Liver (tissue), 3 donors: ENCODE data around the gene RGS3.
"Not testable (repeated sequence)": the region's sequence is repeated elsewhere in the genome, so short reads cannot be mapped to it uniquely, and the experiment has no call there.

ENCODE experiments used
- EGR1 ChIP-seq, 2 donors: IDR thresholded peaks; 2 replicates each; pipeline ENCODE4 v1.6.1; 2016 to 2018; ENCODE audit warnings: antibody characterized with exemption in 2 of 2, low read depth in 2 of 2
- FOXA2 ChIP-seq: IDR thresholded peaks from 2 replicates; pipeline ENCODE4 v1.6.1; 2016; ENCODE audit warnings: antibody characterized with exemption
- GABPA ChIP-seq, 2 donors: IDR thresholded peaks in 1 of 2; conservative IDR thresholded peaks in 1 of 2; 2 replicates each; pipeline ENCODE4 v1.6.1; 2016; ENCODE audit warnings: antibody characterized with exemption in 2 of 2, mild to moderate bottlenecking in 1 of 2, moderate library complexity in 1 of 2
- JUND ChIP-seq, 2 donors: IDR thresholded peaks; 2 replicates each; pipeline ENCODE4 v1.6.1; 2016; ENCODE audit warnings: antibody characterized with exemption in 2 of 2
- RAD21 ChIP-seq, 2 donors: IDR thresholded peaks; 2 replicates each; pipeline ENCODE4 v1.6.1; 2016; ENCODE audit warnings: antibody characterized with exemption in 2 of 2, mild to moderate bottlenecking in 2 of 2
- RXRA ChIP-seq, 2 donors: IDR thresholded peaks; 2 replicates each; pipeline ENCODE4 v1.6.1; 2017 to 2018; ENCODE audit warnings: antibody characterized with exemption in 2 of 2, mild to moderate bottlenecking in 1 of 2
- TAF1 ChIP-seq: conservative IDR thresholded peaks from 2 replicates; pipeline ENCODE4 v1.6.1; 2016; ENCODE audit warnings: antibody characterized with exemption, mild to moderate bottlenecking
- YY1 ChIP-seq: IDR thresholded peaks from 2 replicates; pipeline ENCODE4 v1.6.1; 2016; ENCODE audit warnings: antibody characterized with exemption, mild to moderate bottlenecking
- TF ChIP-seq, protein P1 (sequence below): fragments of 150-350 bp; IDR thresholded peaks from 2 replicates; pipeline ENCODE4 v1.5.1; 2017; ENCODE audit warnings: improper control_type of control experiment, low read depth, low read length; ENCODE audit not compliant: missing input control
- TF ChIP-seq, protein P2 (sequence below): IDR thresholded peaks from 2 replicates; pipeline ENCODE4 v1.6.1; 2016; ENCODE audit warnings: antibody characterized with exemption
- TF ChIP-seq, protein P3 (sequence below): IDR thresholded peaks from 2 replicates; pipeline ENCODE4 v1.6.1; 2016; ENCODE audit warnings: antibody characterized with exemption, mild to moderate bottlenecking
- donor health status: healthy.
- donor health status: healthy.

DNA sequence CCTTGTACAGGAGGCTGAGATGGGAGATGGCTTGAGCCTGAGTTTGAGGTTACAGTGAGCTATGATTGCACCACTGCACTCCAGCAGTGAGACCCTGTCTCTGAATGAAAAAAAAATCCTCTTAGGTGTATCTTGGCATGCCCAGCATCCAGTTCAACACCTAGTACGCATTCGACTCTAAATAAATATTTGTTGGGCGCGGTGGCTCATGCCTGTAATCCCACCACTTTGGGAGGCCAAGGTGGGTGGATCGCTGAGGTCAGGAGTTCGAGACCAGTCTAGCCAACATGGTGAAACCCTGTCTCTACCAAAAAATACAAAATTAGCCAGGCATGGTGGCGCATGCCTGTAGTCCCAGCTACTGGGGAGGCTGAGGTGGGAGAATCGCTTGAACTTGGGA is 86.4 kb downstream of the RGS3 start:
- TF ChIP-seq, protein P1, sequence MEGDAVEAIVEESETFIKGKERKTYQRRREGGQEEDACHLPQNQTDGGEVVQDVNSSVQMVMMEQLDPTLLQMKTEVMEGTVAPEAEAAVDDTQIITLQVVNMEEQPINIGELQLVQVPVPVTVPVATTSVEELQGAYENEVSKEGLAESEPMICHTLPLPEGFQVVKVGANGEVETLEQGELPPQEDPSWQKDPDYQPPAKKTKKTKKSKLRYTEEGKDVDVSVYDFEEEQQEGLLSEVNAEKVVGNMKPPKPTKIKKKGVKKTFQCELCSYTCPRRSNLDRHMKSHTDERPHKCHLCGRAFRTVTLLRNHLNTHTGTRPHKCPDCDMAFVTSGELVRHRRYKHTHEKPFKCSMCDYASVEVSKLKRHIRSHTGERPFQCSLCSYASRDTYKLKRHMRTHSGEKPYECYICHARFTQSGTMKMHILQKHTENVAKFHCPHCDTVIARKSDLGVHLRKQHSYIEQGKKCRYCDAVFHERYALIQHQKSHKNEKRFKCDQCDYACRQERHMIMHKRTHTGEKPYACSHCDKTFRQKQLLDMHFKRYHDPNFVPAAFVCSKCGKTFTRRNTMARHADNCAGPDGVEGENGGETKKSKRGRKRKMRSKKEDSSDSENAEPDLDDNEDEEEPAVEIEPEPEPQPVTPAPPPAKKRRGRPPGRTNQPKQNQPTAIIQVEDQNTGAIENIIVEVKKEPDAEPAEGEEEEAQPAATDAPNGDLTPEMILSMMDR: not testable (repeated sequence)
- TF ChIP-seq, protein P2, sequence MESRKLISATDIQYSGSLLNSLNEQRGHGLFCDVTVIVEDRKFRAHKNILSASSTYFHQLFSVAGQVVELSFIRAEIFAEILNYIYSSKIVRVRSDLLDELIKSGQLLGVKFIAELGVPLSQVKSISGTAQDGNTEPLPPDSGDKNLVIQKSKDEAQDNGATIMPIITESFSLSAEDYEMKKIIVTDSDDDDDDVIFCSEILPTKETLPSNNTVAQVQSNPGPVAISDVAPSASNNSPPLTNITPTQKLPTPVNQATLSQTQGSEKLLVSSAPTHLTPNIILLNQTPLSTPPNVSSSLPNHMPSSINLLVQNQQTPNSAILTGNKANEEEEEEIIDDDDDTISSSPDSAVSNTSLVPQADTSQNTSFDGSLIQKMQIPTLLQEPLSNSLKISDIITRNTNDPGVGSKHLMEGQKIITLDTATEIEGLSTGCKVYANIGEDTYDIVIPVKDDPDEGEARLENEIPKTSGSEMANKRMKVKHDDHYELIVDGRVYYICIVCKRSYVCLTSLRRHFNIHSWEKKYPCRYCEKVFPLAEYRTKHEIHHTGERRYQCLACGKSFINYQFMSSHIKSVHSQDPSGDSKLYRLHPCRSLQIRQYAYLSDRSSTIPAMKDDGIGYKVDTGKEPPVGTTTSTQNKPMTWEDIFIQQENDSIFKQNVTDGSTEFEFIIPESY: not testable (repeated sequence)
- not testable (repeated sequence) for TF ChIP-seq YY1; FOXA2; RAD21 (IDR thresholded peaks at IDR 0.05); RXRA (IDR thresholded peaks at IDR 0.05); JUND (IDR thresholded peaks at IDR 0.05); EGR1 (IDR thresholded peaks at IDR 0.05; ENCODE audit: low read depth in 2 of 2); GABPA (IDR thresholded peaks at IDR 0.05 in 1 of 2, conservative IDR thresholded peaks at IDR 0.05 in 1 of 2); TAF1
- TF ChIP-seq, protein P3, sequence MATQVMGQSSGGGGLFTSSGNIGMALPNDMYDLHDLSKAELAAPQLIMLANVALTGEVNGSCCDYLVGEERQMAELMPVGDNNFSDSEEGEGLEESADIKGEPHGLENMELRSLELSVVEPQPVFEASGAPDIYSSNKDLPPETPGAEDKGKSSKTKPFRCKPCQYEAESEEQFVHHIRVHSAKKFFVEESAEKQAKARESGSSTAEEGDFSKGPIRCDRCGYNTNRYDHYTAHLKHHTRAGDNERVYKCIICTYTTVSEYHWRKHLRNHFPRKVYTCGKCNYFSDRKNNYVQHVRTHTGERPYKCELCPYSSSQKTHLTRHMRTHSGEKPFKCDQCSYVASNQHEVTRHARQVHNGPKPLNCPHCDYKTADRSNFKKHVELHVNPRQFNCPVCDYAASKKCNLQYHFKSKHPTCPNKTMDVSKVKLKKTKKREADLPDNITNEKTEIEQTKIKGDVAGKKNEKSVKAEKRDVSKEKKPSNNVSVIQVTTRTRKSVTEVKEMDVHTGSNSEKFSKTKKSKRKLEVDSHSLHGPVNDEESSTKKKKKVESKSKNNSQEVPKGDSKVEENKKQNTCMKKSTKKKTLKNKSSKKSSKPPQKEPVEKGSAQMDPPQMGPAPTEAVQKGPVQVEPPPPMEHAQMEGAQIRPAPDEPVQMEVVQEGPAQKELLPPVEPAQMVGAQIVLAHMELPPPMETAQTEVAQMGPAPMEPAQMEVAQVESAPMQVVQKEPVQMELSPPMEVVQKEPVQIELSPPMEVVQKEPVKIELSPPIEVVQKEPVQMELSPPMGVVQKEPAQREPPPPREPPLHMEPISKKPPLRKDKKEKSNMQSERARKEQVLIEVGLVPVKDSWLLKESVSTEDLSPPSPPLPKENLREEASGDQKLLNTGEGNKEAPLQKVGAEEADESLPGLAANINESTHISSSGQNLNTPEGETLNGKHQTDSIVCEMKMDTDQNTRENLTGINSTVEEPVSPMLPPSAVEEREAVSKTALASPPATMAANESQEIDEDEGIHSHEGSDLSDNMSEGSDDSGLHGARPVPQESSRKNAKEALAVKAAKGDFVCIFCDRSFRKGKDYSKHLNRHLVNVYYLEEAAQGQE: not testable (repeated sequence)
